GM18519 (cell line): ENCODE measurements around the gene FAM184A.

Source experiments
- ATAC-seq: cut with Tn5 transposase; IDR thresholded peaks from one replicate; pipeline ENCODE4 v1.9.1; 2021; ENCODE audit warnings: mild to moderate bottlenecking, moderate library complexity; ENCODE audit not compliant: unreplicated experiment, low FRiP score

Gene FAM184A

GRCh38 chr6:119060255-119060907 is 18.1 kb downstream of the FAM184A start:
- no peak for ATAC-seq

- ATAC-seq, result no peak
These were observed 23.4 kb downstream of the FAM184A start for GRCh38 chr6:119055069-119055468.

- no peak for ATAC-seq
These were observed 25.5 kb downstream of the FAM184A start for GRCh38 chr6:119052987-119053386.

- ATAC-seq, result no peak
These were observed 26.1 kb downstream of the FAM184A start for GRCh38 chr6:119052292-119052889.

GRCh38 chr6:119044255-119044654 is 34.2 kb downstream of the FAM184A start:
- no peak for ATAC-seq

GRCh38 chr6:119043783-119044182 is 34.7 kb downstream of the FAM184A start:
- ATAC-seq, result peak; percentile 54

- no peak for ATAC-seq
These were observed 35.2 kb downstream of the FAM184A start for GRCh38 chr6:119043265-119043664.

- no peak for ATAC-seq
These were observed 37.8 kb downstream of the FAM184A start for GRCh38 chr6:119040636-119041035.

- ATAC-seq, result no peak
These were observed 38.2 kb downstream of the FAM184A start for GRCh38 chr6:119040229-119040628.

GRCh38 chr6:119037941-119038623 is 40.4 kb downstream of the FAM184A start:
- no peak for ATAC-seq

GRCh38 chr6:119037264-119037663 is 41.2 kb downstream of the FAM184A start:
- ATAC-seq, result no peak

- ATAC-seq, result no peak
These were observed 42.4 kb downstream of the FAM184A start for GRCh38 chr6:119036081-119036480.

GRCh38 chr6:119035459-119035858 is 43.0 kb downstream of the FAM184A start:
- ATAC-seq, result no peak

GRCh38 chr6:119034827-119035458 is 43.5 kb downstream of the FAM184A start:
- ATAC-seq, result no peak

- no peak for ATAC-seq
These were observed 46.0 kb downstream of the FAM184A start for GRCh38 chr6:119032428-119032827.

- no peak for ATAC-seq
These were observed 47.7 kb downstream of the FAM184A start for GRCh38 chr6:119030759-119031158.

GRCh38 chr6:119028091-119028490 is 50.4 kb downstream of the FAM184A start:
- ATAC-seq, result no peak

GRCh38 chr6:119027465-119027864 is 51.0 kb downstream of the FAM184A start:
- no peak for ATAC-seq

- ATAC-seq, result no peak
These were observed 51.6 kb downstream of the FAM184A start for GRCh38 chr6:119026822-119027221.

- ATAC-seq, result no peak
These were observed 52.7 kb downstream of the FAM184A start for GRCh38 chr6:119025793-119026192.

- ATAC-seq, result no peak
These were observed 54.4 kb downstream of the FAM184A start for GRCh38 chr6:119024111-119024510.
